Measurements from ENCODE around the gene STK38. TPM values are rescaled to one million over a fixed set of nuclear protein-coding genes. Genes with fewer than 3 reads are reported as not detected.

The STK38 gene
- total and polyA plus RNA-seq, 9 of the 15 experiments (the other 6 are each of a cell fraction or from before 2014, with no cell fraction given) = 5.7 to 28.7 (median 19.5) TPM

- TF ChIP-seq KHSRP (IDR thresholded peaks at IDR 0.05) = peak; percentile 42; the same call in 1 of the 2 replicates
- TF ChIP-seq ZNF592 (IDR thresholded peaks at IDR 0.05) = 0 out of 2 replicates have a peak, but pooled peaks have one; percentile 22
- no peak for TF ChIP-seq TEAD4 (IDR thresholded peaks at IDR 0.05; ENCODE audit: low read length)
- no peak for TF ChIP-seq TEAD4 (CRISPR knock-in tag; IDR thresholded peaks at IDR 0.05; ENCODE audit: borderline replicate concordance)
- TF ChIP-seq MNT (conservative IDR thresholded peaks at IDR 0.05) = peak in 1 of 2 experiments; percentile 37; a peak in 2 of 4 replicates
- 0 out of 2 replicates have a peak, but pooled peaks have one; percentile 4 for TF ChIP-seq BRD4 (IDR thresholded peaks at IDR 0.05)
- no peak for TF ChIP-seq ZNF57 (CRISPR knock-in tag; IDR thresholded peaks at IDR 0.05)
- TF ChIP-seq ARID3A (IDR thresholded peaks at IDR 0.05; ENCODE audit: borderline replicate concordance, low read depth, low read length) = peak; percentile 34; the same call in 1 of the 2 replicates
- TF ChIP-seq ARID1B (IDR thresholded peaks at IDR 0.05) = peak; percentile 12
- TF ChIP-seq ZNF740 (CRISPR knock-in tag; IDR thresholded peaks at IDR 0.05) = no peak
- 0 out of 4 replicates have a peak, but pooled peaks of 1 of the 2 experiments have one; percentile 33 for TF ChIP-seq ZNF740 (tag; IDR thresholded peaks at IDR 0.05)
- TF ChIP-seq SIN3A (IDR thresholded peaks at IDR 0.05; ENCODE audit: borderline replicate concordance in 2 of 2, control insufficient read depth in 1 of 2, low read depth in 2 of 2, low read length in 2 of 2) = 0 out of 4 replicates have a peak, but pooled peaks of 1 of the 2 experiments have one; percentile 40
- TF ChIP-seq ZNF583 (CRISPR knock-in tag; IDR thresholded peaks at IDR 0.05) = 0 out of 2 replicates have a peak, but pooled peaks have one; percentile 10
- TF ChIP-seq ZBTB5 (IDR thresholded peaks at IDR 0.05) = no peak
These were observed 47.8 kb upstream of the STK38 start (continued) for GRCh38 chr6:36594816-36595643.

Measured in K562 (cell line).